ENCODE data around the gene RCC2.
"Not testable (repeated sequence)": the region's sequence is repeated elsewhere in the genome, so short reads cannot be mapped to it uniquely, and the experiment has no call there.

RCC2 gene

GRCh38 chr1:17439250-17440073 is at the start of gene RCC2:
RCC2 (minus strand) TSS chr1:17439677; CDS start chr1:17438514, 1,163 bp downstream.
- Histone ChIP-seq H3K9me3 (ENCODE audit: control insufficient read depth, insufficient read depth, low read length) (no peaks in the 10 kb centered on the region), H3K9ac (ENCODE audit: low read depth, low read length) (peak within 1 kb of the TSS; percentile 99), H3K36me3 (ENCODE audit: insufficient read depth, low read length) (peaks cover 18% of the 10 kb centered on the region; the same call in 1 of the 2 replicates), H3K4me1 (ENCODE audit: insufficient read depth, low read length) (peaks cover 33% of the 10 kb centered on the region)

- H3K36me3 ChIP-seq (ENCODE audit: insufficient read depth, low read length) = no peaks in the 10 kb centered on the region
- H3K9ac ChIP-seq (ENCODE audit: low read depth, low read length) = no peak overlapping the region
- no peaks in the 10 kb centered on the region for H3K4me1 ChIP-seq (ENCODE audit: insufficient read depth, low read length)
- H3K9me3 ChIP-seq (ENCODE audit: control insufficient read depth, insufficient read depth, low read length) = no peaks in the 10 kb centered on the region
Observed at GRCh38 chr1:17486242-17486641, 46.8 kb upstream of the RCC2 start.

- no peaks in the 10 kb centered on the region for H3K4me1 ChIP-seq (ENCODE audit: insufficient read depth, low read length)
- H3K36me3 ChIP-seq (ENCODE audit: insufficient read depth, low read length) = no peaks in the 10 kb centered on the region
- no peak overlapping the region for H3K9ac ChIP-seq (ENCODE audit: low read depth, low read length)
Observed at GRCh38 chr1:17485281-17485680, 45.8 kb upstream of the RCC2 start.

GRCh38 chr1:17481981-17482380 is 42.5 kb upstream of the RCC2 start:
- not testable (repeated sequence) for H3K4me1 ChIP-seq (ENCODE audit: insufficient read depth, low read length); H3K9ac ChIP-seq (ENCODE audit: low read depth, low read length); H3K36me3 ChIP-seq (ENCODE audit: insufficient read depth, low read length); H3K9me3 ChIP-seq (ENCODE audit: control insufficient read depth, insufficient read depth, low read length)

More at GRCh38 chr1:17485281-17485680, 45.8 kb upstream of the RCC2 start:
- no peaks in the 10 kb centered on the region for H3K9me3 ChIP-seq (ENCODE audit: control insufficient read depth, insufficient read depth, low read length)

- peaks cover 10% of the 10 kb centered on the region for H3K4me1 ChIP-seq (ENCODE audit: insufficient read depth, low read length)
- no peaks in the 10 kb centered on the region for H3K36me3 ChIP-seq (ENCODE audit: insufficient read depth, low read length)
- no peaks in the 10 kb centered on the region for H3K9me3 ChIP-seq (ENCODE audit: control insufficient read depth, insufficient read depth, low read length)
- H3K9ac ChIP-seq (ENCODE audit: low read depth, low read length) = no peak overlapping the region
Observed at GRCh38 chr1:17480846-17481245, 41.4 kb upstream of the RCC2 start.

GRCh38 chr1:17475752-17476151 is 36.3 kb upstream of the RCC2 start:
- Histone ChIP-seq H3K9me3 (ENCODE audit: control insufficient read depth, insufficient read depth, low read length) (no peaks in the 10 kb centered on the region), H3K9ac (ENCODE audit: low read depth, low read length) (no peak overlapping the region), H3K4me1 (ENCODE audit: insufficient read depth, low read length) (peaks cover 20% of the 10 kb centered on the region), H3K36me3 (ENCODE audit: insufficient read depth, low read length) (no peaks in the 10 kb centered on the region)

GRCh38 chr1:17474836-17475555 is 35.5 kb upstream of the RCC2 start:
- H3K4me1 ChIP-seq (ENCODE audit: insufficient read depth, low read length) = peaks cover 20% of the 10 kb centered on the region
- not testable (repeated sequence) for H3K36me3 ChIP-seq (ENCODE audit: insufficient read depth, low read length); H3K9ac ChIP-seq (ENCODE audit: low read depth, low read length); H3K9me3 ChIP-seq (ENCODE audit: control insufficient read depth, insufficient read depth, low read length)

- Histone ChIP-seq H3K9ac (ENCODE audit: low read depth, low read length) (no peak overlapping the region), H3K9me3 (ENCODE audit: control insufficient read depth, insufficient read depth, low read length) (no peaks in the 10 kb centered on the region), H3K36me3 (ENCODE audit: insufficient read depth, low read length) (no peaks in the 10 kb centered on the region), H3K4me1 (ENCODE audit: insufficient read depth, low read length) (peaks cover 30% of the 10 kb centered on the region)
Observed at GRCh38 chr1:17472814-17473213, 33.3 kb upstream of the RCC2 start.

- H3K36me3 ChIP-seq (ENCODE audit: insufficient read depth, low read length) = no peaks in the 10 kb centered on the region
- no peak overlapping the region for H3K9ac ChIP-seq (ENCODE audit: low read depth, low read length)
- H3K9me3 ChIP-seq (ENCODE audit: control insufficient read depth, insufficient read depth, low read length) = no peaks in the 10 kb centered on the region
- H3K4me1 ChIP-seq (ENCODE audit: insufficient read depth, low read length) = peaks cover 25% of the 10 kb centered on the region
Observed at GRCh38 chr1:17471393-17471792, 31.9 kb upstream of the RCC2 start.

GRCh38 chr1:17470021-17470799 is 30.7 kb upstream of the RCC2 start:
- no peaks in the 10 kb centered on the region for H3K36me3 ChIP-seq (ENCODE audit: insufficient read depth, low read length)
- H3K9me3 ChIP-seq (ENCODE audit: control insufficient read depth, insufficient read depth, low read length) = no peaks in the 10 kb centered on the region
- peaks cover 18% of the 10 kb centered on the region; the same call in 1 of the 2 replicates for H3K4me1 ChIP-seq (ENCODE audit: insufficient read depth, low read length)
- peak overlapping the region; percentile 18 for H3K9ac ChIP-seq (ENCODE audit: low read depth, low read length)

GRCh38 chr1:17468357-17469265 is 29.1 kb upstream of the RCC2 start:
- H3K4me1 ChIP-seq (ENCODE audit: insufficient read depth, low read length) = peaks cover 18% of the 10 kb centered on the region; the same call in 1 of the 2 replicates
- H3K9ac ChIP-seq (ENCODE audit: low read depth, low read length); H3K9me3 ChIP-seq (ENCODE audit: control insufficient read depth, insufficient read depth, low read length); H3K36me3 ChIP-seq (ENCODE audit: insufficient read depth, low read length): not testable (repeated sequence)

GRCh38 chr1:17466359-17466758 is 26.9 kb upstream of the RCC2 start:
- Histone ChIP-seq H3K9me3 (ENCODE audit: control insufficient read depth, insufficient read depth, low read length) (no peaks in the 10 kb centered on the region), H3K4me1 (ENCODE audit: insufficient read depth, low read length) (peaks cover 18% of the 10 kb centered on the region; the same call in 1 of the 2 replicates), H3K36me3 (ENCODE audit: insufficient read depth, low read length) (no peaks in the 10 kb centered on the region), H3K9ac (ENCODE audit: low read depth, low read length) (no peak overlapping the region)

- Histone ChIP-seq H3K9me3 (ENCODE audit: control insufficient read depth, insufficient read depth, low read length) (no peaks in the 10 kb centered on the region), H3K4me1 (ENCODE audit: insufficient read depth, low read length) (peaks cover 13% of the 10 kb centered on the region; the same call in 1 of the 2 replicates), H3K9ac (ENCODE audit: low read depth, low read length) (no peak overlapping the region), H3K36me3 (ENCODE audit: insufficient read depth, low read length) (no peaks in the 10 kb centered on the region)
Observed at GRCh38 chr1:17465228-17465627, 25.8 kb upstream of the RCC2 start.

Data from ES-I3 (cell line).